Heart left ventricle (tissue), 13 donors: Measurements from ENCODE around the gene ABCC1.

ENCODE experiments used
- POLR2A ChIP-seq, 2 donors: fragments of 450-650 bp; IDR thresholded peaks; one replicate each; pipeline ENCODE4 v1.6.1; 2017; ENCODE audit warnings: antibody characterized with exemption in 2 of 2, mild to moderate bottlenecking in 2 of 2, moderate library complexity in 2 of 2
- TF ChIP-seq, protein P1 (sequence below), 12 donors: fragments of 200-600 bp; sonication (generic) in 4 of 12; IDR thresholded peaks; one replicate each; pipeline versions ENCODE4 v1.5.0 to v1.8.0; 2018 to 2022; ENCODE audit warnings: antibody characterized with exemption in 12 of 12, mild to moderate bottlenecking in 5 of 12
- donor health status: ischemic (EF 13 %, LVEDD 7.1; RV severe dilation, severe dysfunction).
- donor health status: DM: no; HTN: yes; CAD: no.
- donor health status: DM: no; HTN: no; CAD: no.
- donor health status: ischemic (EF 25% LVEDD 6.9; RV normal size, moderate dysfunction).
- donor health status: ischemic (EF 25% LVEDD 5.7; RV mildly dilated, moderate dysfunction).
- donor health status: ischemic (EF 35%, LVEDD 5.7; RV mildly dilated, moderate dysfunction).
- donor health status: nonischemic (EF 11% LVEDD 7.7; RV severe dilation, severe dysfunction).
- donor health status: DM: yes; HTN: yes; CAD: no.
- donor health status: PGD.
- donor health status: ischemic (EF 29% LVEDD 5.4; RV normal size, mild dysfunction).
- donor health status: nonischemic (EF 23%, LVEDD 6.1; RV moderate dilation, normal function).

DNA sequence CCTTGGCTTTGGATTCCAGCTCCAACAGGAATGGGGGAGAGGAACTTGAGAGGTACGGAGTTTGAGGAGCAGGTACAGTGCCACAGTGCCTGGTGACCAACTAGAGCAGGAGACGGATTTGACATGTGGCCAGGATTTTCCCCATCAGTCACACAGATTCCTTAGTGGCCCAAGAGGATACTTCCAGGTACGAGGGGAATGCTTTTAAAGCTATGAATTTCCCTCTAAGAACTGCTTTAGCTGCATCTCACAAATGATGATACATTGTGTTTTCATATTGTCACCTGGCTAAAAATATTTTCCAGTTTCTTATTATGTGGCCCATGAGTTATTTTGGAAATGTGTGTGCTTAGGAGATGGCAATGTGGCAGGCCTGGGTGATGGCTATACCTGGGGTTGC, 175.6 kb downstream of the ABCC1 start:
- no peak for TF ChIP-seq POLR2A (IDR thresholded peaks at IDR 0.05)
- TF ChIP-seq, protein P1, sequence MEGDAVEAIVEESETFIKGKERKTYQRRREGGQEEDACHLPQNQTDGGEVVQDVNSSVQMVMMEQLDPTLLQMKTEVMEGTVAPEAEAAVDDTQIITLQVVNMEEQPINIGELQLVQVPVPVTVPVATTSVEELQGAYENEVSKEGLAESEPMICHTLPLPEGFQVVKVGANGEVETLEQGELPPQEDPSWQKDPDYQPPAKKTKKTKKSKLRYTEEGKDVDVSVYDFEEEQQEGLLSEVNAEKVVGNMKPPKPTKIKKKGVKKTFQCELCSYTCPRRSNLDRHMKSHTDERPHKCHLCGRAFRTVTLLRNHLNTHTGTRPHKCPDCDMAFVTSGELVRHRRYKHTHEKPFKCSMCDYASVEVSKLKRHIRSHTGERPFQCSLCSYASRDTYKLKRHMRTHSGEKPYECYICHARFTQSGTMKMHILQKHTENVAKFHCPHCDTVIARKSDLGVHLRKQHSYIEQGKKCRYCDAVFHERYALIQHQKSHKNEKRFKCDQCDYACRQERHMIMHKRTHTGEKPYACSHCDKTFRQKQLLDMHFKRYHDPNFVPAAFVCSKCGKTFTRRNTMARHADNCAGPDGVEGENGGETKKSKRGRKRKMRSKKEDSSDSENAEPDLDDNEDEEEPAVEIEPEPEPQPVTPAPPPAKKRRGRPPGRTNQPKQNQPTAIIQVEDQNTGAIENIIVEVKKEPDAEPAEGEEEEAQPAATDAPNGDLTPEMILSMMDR (IDR thresholded peaks at IDR 0.05) = no peak
